ENCODE results near the gene SLC25A21.

The SLC25A21 gene

DNA sequence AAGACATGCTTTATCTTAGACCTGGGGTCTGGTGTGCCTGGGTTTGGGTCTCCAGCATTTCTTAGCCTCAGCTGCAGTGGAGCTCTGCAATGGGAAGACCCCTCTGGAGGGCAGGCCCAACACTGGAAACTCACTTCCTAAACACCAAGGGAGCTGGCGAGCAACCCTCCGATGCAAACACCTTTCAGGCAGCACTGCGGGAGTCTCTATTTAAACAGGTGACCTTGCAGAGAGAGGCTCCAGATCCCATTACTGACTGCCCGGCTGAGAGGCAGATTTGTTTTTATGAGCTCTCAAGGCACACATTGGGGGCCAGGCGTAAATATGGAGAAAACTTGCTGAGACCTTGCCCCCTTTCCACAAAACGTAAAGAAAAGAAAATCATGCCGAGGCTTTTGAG lies 315.3 kb downstream of the SLC25A21 start:
- peak; percentile 61 for DNase-seq

DNA sequence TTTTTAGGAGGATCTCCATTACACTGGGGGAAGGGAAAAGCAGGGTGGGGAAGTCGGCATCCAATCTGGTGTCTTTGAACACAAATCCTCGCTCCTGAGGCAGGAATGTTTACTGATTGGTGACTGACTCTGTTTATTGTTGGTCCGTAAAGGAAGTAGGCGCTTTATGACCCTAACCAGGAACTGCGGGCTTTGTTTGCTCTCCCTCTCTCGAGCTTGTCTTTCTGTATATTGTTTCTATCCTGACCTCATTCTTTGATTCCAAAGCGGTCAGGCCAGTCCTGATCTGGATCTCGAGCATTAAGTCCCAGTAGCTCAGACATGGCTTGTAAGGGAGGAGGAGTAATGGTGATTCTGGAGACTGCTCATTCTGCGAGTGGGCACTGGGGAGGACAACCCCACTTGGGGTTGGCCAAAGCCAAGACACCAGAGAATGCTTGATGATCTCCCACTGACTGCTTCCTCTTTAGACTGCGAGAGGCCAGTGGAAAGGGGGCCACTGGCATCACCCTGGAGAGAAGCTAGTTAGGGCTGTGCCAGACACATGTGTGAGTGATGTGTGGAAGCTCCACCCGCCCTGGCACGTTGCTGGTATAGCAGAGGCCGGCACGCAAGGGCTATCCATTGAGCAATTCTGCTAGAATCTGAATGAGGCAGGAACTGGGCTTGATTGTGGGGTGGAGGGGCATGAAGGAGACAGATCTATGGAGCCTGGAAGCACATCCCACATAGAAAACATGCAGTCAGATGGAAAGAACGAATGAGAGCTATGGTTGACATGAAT lies 316.1 kb downstream of the SLC25A21 start:
- DNase-seq, result no peak

DNA sequence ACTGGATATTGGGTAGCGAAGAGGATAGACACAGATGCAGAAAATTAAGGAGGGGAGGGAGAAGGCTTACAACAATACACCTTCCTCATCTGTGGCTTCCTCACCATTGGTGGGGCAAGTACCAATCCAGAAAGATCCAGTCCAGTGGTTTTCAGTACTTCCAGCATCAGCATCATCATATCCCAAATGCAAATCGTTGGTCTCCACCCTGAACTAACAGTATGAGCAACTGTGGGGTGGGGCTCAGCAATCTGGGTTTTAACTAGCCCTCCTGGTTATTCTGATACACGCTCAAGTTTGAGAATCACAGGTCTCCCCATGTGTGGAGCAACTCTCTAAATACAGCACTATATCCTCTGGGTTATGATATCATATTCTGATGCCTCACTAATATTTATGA lies 317.0 kb downstream of the SLC25A21 start:
- no peak for DNase-seq

DNA sequence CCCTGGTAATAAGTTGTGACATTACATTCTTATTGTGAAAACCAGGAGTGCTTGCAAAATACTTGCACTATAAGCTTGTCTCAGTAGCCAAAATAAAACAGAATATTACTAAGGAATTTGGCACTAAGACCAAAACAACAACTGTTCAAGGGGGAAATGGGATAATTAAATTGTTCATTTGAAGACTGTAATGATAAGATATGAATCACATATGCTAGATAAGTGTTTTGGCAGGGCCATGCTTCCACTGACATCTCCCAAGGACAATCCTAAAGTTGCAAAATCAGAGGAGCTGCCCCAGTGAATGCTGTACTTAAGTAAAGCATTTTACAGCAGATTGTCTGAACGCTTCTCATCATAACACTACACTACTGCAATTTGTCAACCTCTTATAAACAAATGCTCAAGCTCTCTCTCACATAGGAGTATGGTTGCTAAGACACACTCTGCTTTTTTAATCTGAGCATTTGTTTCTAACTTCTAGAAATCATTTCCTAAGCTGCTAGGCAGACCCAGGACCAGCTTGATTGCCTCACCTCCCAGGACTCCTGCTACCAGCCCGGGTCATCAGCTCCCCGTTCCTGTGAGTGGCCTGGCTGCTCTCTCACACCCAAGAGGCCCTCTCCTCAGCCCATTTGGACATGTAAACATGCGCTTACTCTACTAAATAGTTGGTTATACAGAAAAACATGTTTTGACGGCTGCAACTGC lies 319.3 kb downstream of the SLC25A21 start:
- no peak for DNase-seq

DNA sequence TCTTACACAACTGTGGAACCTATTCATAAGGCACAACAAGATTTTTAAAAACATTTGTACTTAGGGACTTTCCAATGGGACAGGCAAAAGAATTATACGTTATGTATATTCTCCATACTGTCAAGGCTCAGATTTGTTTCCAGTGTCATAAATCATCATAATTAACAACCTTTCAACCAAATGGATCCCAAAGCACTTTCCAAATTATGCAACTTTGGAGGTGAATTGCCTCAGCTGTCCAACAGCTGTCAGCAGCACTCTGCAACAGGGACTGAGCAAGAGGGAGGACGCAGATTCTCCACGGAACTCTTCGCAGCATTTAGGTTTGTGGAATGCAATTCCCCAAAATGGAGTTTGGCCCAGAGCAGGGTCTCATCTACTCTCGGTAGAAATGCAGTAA lies 324.2 kb downstream of the SLC25A21 start:
- no peak for DNase-seq

DNA sequence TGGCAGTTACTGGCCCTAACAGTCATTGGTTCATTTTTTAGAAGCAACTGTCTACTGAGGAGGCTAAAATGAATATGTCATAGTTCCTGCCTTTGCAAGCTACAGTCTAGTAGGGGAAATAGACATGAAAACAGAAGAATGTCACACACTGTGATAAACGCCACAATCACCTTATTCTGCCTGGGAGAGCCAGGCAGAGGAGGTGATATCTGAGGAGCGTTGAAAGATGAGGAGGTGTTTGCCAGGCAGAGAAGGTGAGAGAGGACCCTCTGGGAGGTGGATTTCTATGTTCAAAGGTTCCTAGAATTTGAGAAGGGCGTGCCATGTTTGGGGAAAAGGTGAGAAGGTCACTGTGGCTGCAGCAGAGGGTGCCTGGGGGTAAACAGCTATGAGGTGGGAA lies 325.0 kb downstream of the SLC25A21 start:
- no peak for DNase-seq

DNA sequence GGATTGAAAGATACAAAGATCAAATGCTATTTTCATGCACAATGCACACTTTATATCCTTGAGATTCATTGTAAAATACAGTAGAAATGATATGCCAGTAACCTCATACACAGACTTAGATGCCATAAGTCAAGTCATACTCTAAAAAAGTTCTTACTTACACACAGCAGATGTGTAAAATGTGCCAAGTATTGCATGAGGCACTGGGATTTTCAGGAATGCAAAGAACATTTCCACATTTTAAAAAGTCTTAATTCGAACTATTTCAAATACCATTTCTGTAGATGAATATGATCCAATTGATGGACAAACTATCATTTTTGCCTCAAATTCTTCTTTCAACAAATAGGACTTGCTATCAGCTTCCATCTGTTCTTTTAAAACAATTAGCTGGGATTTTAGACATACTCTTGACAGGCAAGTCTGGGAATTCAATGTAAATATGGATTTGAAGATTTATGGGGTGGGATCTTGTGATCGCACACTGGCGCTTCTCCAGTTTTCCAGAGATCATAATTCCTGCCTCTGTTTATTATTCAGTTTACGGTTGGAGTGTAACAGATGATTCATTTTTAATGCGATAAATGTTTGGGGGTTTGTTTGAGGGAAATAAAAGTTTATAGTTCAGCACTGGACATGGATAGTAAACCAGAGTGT lies 326.9 kb downstream of the SLC25A21 start:
- DNase-seq, result no peak

DNA sequence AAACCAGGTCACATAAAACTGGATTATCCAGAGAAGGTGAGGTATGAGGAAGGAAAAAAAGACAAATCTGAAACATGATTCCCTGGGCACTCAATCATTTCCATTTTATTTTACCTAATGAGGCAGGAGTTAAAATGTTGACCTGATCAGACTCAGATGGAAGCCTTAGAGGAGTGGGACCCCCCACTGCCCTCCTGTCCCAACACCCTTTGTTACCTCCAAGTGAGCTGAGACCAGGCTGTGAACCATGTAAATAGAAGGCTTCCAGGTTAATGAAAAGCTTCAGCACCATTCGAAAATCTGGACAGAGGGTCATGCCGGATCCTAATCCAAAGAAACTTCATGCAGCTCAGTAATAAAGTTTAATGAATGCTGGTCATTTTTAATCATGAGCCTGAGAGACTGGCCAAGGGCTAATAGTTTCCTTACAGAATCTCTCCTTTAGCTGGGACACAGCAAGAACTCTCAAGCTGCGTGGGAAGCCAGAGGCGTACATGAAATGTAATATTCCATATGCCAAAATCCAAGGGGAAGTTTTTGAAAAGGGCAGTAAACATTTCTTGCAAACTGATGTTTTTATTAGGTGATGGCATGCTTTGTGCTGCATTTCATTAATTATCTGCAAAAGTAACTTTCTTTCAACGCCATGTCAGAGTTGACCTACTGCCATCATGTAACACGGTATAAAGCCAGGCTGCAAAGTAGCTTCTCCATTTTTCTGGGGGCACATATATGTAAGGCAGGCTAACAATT lies 327.8 kb downstream of the SLC25A21 start:
- DNase-seq, result no peak

DNA sequence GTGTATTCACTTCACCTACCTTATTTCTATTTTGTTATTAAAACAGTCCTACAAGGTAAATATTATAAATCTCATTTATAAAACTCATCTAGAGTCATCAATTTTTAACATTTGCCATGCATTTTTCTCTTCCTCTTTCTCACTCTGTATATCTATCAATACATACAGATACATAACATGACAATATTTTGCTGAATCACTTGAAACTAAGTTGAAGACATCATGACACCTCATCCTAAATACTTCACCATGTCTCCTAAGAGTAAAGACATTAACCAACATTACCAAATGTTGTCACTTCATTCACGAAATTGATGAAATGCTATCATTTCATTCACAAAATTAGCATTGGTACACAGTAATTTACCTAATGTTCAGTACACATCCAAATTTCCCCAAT lies 329.0 kb downstream of the SLC25A21 start:
- DNase-seq, result no peak

DNA sequence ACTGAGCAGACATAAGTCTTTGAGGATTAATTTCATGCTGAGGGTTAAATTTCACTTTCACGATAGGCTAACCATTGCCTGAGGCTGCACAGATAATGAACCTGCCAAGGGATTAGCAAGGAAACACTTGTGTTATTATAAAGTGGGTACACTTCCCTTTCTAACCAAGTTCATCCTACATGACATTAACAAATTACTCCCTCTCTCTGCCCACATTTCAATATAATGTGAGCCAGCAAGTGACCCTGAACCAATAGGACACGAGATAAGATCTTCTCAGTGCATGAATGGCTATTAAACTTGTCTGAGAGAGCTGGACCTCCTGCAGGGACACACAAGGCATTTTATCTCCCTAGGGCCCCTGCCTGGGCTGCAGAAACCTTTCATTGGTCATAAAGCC lies 337.3 kb downstream of the SLC25A21 start:
- peak; percentile 88 for DNase-seq

DNA sequence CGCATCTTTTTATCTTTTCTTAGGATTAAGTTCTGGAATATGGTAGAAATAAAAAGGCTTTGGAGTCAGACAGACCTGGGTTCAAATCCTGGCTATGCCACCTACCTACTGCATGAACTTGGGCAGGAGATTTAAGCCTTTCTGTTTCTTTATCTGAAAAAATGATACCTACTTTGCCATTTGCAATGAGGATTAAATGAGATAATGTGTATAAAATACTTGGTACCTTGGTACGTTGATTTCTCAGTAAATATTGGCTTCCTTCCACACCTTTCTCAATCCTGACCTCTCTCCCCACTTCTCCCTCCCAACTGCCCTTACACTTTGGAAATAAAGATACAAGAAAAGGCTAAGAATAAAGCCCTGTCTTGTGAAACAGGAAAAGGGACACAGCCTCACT lies 338.1 kb downstream of the SLC25A21 start:
- DNase-seq, result no peak

DNA sequence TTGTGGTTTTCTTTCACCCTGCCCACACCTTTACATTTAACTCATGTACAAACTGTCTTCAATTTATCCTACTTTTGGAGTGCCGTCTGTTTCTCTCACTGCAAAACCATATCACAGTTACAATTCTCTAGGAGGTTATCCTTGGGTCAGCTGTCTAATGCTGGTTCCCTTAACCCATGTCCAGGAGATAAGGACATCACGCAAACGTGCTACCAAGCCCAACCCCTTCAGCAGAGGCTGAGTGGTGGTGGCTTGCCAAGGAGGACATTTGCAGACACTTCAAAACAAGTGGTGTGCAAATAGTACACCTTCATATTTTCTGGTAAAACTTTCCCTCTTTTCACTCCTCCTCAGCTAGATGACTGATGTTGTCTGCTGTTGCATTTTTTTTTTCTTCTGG lies 342.9 kb downstream of the SLC25A21 start:
- no peak for DNase-seq

DNA sequence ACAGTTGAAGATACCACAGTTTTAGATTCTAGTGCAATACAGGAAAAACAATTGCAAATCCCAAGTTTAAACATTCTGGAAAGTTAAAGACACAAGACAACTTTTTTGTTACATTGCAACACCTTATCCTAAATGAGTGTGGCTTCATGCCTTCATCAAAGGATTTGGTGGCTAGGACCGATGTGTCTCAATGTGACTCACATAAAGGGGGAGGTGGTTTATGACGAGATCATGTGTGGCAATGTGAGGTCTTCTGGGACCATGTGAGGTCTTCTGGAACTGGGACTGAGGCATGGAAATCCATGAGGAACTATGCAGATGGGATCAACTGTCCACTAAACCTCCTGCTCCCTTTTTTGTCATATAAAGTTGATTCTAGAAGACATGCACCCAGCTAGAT lies 344.5 kb downstream of the SLC25A21 start:
- no peak for DNase-seq

DNA sequence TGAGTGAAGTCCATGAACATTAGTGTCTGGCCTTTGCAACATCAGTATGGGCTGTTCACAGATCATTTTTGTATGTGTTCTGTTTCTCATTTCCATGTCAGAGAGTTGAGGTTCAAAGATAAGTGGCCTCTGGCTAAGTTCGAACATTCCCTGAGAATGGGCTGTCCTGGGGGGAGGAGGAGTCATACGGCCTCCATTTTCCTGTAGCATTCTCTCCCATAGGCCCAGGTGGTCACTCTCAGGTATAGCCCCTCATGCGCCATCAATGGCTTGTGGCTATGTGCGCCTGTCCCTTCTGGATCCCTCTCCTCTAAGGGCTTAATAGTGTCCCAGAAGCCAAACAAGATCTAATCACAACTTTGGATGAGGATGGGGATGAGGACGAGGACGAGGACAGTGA lies 345.8 kb downstream of the SLC25A21 start:
- DNase-seq, result no peak

DNA sequence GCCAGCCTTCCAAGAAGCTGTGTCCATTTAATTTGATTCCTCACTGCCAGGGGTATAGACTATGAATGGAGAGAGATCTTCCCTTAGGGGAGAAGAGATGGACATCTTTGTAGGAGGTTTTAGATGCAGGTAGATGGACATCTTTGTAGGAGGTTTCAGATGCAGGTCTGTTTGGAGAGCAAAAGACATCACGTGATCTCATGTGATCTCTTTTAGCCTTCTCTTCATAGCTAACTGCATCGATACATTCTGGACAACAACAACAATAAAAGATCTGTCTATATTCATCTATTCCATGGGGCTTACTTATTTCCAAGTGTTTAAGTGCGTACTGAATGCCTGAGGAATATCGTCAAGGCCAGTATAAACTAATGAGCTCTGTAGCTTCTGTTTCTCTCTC lies 347.6 kb downstream of the SLC25A21 start:
- no peak for DNase-seq

DNA sequence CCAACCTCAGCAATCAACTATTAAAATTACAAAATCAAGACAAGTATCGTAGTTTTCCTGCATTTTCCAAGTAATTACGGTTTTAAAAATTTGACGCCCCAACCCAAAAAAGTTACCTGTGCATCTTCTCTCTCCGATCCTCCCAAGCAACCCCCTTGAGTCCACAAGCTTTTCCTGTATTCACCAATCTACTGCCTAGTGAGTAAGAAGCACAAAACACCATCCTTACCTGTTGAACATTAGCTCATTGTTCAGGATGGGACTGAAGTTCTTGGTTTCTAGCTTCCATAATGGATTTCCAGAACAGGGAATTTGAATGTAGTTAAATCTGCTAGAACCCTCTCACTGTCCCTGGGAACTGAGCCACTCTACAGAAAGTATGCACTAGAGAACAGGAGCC lies 348.8 kb downstream of the SLC25A21 start:
- no peak for DNase-seq

DNA sequence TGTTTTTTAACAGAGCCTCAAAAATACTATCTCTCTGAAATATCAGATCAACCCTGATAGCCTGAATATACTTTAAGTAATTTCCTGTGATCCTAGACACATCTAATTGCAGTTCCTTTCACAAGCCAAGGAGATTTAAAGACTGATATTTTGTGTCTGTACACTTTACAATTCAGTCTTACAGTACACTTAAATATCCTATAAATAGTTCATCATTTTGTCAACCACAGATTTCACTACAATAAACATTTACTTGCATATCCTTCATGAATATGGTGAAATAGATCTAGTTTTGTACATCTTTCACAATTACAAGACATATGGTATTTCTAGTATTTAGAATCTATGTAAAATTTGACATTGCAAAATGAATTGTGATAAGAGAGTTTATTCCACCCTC lies 349.7 kb downstream of the SLC25A21 start:
- no peak for DNase-seq

DNA sequence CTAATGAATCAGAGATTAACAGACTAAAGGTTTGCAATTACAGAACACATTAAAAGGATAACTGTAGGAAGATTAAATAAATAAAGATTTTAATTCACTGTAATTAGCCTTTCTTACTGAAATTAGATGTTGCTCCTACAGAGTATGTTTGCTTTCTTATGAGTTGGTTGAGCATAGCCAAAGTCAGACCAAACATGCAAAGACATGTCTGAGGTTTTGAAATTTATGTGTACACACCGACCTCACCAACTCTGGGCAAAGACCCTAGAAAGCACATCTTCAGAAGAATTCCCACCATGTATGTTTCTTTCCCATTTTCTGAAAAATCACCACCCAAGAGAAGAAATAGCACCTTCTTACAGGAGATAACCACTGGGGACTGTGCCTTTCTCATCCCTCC lies 351.5 kb downstream of the SLC25A21 start:
- no peak for DNase-seq

DNA sequence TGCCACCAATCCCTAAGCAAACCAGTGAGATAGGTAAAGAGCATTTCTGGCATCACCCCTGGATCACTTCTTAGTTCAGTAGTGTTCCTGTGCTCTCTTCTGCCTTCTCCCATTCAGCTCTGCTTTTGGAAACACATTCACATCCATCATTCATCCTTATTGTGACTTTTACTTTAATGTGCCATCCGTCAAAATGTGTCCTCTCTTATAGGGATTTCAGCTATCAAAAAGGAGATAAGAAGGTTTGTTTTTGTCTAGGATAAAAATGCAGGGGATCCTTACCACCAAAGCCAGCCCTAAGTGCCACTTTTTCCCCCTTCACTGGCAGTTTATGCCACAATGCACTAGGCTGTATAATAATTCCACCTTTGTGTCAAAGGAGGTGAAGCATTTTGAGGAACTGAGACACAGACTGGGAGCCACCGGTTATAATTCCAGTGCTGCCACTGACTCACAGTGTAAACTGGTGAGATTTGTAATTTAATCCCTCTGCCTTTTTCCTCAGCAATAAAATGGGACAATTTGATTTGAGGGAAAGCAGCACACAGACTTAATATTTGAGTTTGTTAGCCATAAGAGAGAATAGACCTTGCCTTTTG lies 352.2 kb downstream of the SLC25A21 start:
- no peak for DNase-seq

DNA sequence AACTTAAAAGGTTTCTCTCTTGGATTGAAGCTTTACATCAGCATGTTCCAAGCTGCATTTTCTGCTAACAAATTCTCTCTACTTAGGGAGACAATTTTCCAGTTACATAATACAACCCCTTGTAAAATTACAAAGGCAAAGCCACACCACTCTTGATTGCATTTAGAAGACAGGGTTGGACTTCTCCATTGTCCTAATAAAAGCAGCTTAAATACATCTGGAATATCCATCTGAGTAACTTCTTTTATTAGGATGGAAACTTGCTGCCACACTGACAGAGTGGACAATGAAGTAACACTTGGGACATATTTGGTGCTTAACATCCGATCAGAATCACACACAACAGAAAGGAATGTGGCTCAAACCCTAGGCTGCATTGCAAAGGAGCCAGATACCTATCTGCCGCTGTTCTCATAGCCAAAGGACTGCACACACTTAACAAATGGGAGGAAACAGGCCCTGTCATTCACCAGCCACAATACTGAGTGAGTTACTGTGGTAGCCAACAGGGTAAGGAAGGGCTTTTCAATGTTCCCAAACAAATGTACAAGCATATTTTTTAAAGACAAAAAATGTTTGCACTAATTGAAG lies 353.5 kb downstream of the SLC25A21 start:
- DNase-seq, result no peak

DNA sequence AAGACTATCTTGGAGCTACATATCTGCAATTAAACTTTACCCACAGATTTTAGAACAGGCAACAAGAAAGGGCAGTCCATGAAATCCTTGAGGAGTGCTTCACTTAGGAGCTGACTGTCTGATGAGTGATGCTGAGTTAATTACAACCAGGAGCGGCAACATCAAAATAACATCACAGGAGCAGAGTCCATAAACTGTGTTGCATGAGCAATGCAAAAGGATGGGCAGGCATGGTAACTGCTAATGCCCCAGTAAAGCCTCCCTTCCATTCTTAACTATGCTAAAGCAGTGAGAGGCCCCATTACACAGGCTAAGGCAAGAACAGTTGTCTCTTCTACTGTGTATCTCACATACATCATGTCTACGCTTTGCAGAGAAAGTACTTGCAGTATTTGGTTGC lies 354.2 kb downstream of the SLC25A21 start:
- DNase-seq, result no peak

DNA sequence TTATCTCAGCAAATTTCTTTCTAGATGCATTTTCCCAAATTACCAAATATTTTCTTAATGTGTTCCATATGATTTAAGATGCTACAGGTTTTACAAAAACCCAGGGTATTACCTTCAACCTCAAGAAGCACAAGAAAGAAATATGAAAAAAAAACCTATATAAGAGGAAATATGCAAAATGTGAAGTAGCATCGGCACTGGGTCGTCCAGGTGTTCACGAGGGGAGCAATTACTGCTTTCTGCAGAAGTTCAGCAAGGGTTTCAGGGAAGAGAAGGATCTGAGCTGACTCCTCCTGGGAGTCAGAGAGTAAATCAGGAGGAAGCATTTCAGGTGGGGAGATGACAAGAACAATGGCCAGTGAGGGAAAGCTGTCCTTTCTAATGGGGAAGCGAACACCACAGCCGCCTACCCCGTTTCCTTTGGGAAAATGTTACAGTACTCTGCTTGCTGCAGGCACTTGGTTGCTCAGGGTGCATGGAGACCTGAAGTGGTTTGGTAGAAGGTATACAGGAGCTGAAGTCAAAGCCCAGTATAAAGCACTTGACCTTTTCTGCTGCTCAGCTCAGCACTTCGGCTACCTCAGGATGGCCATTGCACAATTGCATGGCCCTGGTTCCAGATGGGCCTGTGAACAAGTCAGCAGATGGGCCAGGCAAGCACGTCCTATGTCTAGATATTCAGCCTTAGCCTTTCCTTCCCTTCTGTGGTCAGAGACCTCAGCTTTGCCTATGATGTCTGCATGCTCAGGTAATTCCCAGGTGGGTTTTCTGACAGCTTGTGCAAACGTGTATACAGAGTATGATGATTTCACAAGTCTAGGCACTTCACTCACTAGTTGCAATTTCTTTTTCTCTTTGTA lies 355.1 kb downstream of the SLC25A21 start:
- DNase-seq, result no peak
